Anterior cingulate cortex (tissue), 58 donors: ENCODE results near the gene GOLGA6L2.
"Not testable (repeated sequence)": the region's sequence is repeated elsewhere in the genome, so short reads cannot be mapped to it uniquely, and the experiment has no call there.

Experiments used
- DNase-seq, 58 donors: peaks; one replicate each; lab custom pipeline; 2025; lab: John Stamatoyannopoulos, UW

GOLGA6L2 gene

GRCh38 chr15:23434699-23435098, 12.3 kb downstream of the GOLGA6L2 start:
- DNase-seq = not testable (repeated sequence)

DNA sequence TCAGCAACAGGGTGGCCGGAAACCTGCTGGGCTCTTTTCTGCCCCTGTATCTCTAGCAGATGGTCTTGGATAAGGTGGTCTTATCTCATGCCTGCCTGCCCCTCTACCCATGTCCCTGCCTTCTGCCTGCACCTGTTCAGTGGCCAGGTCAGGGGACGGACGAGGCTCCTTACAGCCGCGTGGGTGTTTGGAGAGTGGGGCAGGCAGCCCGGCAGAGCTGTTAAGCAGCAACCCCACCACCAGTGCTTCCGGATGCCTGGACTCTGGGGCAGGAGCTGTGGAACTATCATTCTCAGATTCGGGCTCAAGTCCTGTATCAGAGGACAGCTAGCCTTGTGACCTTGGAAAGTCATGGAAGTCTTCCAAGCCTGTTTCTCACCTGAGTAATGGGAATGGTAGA, 21.7 kb downstream of the GOLGA6L2 start:
- DNase-seq = not testable (repeated sequence)

DNA sequence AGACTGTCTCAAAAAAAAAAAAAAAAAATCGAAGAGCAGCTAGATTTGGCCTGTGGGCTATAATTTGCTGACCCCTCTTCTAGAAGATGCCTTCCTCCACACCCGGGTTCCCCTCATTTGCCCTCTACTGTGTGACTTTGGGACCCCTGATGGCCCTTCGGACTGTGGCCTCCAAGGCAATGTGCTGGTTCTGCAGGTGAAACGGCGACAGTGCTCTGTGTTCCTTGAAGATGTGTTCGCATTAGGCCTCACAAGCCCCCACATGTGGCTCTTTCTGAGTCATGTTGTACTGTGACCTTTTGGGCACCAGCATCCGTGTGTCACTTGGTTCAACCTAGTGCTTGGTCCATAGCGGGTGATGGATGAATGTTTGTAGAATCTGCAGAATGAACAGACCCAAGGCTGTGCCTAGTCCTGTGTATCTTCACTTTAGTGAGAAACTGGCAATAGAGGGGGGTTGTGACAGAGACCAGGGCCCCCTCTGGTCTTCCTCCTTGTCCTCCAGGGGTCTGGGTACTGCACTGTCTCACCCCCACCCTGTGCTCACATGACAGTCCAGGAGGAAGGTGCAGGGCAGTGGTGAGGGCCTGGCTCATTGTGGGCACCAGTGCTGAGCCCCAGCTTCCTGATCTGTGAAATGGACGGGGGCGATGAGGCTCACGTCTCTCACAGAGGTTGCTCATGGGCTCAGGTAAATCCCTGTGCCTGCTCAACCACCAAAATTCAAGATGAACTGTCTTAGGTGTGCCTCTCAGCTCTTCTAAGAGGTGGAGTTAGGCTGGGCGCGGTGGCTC, 22.7 kb downstream of the GOLGA6L2 start:
- DNase-seq = no peak

DNA sequence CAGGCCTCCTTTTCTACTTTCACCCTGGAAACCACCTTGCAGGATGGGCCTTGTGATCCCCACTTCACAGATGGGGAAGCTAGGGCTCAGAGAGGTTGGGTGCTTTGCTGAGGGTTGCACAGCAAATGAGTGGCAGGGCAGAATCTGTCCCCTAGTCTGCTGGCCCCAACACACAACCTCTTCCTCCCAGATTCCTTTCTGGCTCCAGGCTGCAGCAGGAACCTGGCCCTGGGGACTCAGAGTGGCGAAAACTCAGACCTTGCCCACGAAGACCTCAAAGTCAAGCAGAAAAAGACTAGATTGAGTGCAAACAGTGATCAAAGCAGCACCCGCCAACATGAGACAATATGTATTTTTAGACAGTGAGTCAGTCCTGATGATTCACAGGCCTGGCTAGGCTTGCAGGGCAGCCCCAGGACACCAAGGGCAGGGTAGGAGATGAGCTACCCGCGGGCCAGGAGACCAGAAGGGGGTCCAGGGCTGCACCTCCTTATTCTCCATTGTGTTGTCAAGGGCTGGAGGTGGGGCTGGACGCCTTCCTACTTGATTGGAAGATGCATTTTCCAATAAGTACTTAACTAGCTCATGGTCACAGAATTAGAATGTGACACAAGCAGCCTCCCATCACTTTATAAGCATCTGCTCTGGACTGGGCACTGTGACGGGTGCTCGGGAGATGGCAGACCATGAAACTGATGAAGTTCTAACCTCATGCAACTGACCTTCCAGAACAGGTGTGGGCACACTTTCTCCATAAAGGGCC, 23.9 kb downstream of the GOLGA6L2 start:
- DNase-seq = no peak

- DNase-seq = no peak
Observed at GRCh38 chr15:23422099-23422945, 24.7 kb downstream of the GOLGA6L2 start.

DNA sequence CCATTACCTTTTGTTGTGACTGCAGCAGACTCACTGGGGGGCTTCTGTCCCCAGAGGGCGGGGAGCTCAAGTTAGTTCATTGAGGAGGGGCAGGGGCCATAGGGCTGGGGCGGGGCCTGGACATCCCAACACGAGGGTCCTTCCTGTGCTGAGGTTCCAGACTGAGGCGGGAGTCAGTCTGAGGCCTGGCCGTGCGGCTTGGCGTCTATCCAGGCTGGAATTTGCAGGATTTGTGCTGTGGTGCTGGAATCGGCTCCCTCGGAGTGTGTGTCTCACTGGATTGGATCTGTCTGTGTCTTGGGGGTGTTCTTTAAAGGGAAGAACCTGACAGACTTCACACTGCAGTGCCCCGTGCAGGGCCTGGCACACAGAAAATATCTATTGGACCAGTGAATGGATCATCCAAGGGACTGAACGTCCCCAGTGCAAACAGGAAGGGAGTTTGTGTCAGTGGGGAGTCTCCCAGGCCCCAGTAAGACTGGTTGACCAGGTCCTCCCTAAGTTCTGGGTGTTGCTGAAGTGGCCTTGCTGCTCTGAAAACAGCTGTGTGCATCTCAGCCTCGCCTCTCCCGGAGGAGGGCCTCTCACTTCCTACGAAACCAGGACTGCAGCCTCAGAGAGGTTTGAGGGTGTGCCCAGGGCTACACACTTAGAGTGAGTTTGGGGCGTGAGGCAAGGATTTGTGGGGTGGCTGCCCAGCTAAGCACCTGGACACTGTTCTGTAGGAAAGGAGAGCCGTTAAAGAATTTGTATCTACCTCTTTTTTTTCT, 26.1 kb downstream of the GOLGA6L2 start:
- no peak for DNase-seq

DNA sequence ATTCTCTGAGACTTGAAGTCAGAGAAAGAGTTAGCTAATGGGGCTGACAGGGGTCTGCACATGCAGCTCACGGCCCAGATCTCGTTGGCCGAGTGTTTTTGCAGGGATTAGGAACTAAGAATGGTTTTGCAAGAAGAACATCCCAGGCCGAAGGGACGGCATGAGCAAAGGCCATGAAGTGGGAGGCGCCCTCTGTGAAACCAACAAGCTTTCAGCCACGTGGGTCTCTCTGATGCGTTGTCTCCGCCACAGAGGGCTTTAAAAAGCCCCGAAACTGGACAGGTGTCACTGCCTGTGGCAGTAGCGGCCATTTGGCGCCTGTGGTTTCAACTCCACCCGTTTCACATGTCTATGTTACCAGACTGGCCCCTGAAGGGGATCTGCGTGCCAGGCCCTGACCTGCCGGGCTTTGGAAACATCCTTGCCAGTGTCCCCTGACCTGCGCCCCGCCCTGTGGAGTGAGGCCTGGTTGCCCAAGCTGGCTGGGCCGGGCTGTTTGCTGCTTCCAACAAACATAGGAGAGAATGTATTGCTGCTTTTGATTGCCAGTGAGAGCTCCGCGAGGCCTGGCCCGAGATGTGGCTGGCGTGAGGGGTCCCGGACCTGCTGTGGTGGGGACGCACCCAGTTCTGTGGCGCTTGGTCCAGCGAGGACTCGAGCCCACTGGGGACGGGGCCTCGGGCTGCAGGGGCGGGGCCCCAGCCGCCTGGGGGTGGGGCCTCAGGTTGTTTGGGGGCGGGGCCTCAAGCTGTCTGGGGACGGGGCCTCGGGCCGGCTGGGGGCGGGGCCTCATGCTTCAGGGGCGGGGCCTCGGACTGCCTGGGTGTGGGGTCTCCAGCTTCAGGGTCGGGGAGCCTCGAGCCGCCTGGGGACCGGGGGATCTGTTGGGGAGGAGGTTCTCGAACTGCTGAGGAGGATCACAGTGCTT, 30.4 kb downstream of the GOLGA6L2 start:
- DNase-seq = no peak

DNA sequence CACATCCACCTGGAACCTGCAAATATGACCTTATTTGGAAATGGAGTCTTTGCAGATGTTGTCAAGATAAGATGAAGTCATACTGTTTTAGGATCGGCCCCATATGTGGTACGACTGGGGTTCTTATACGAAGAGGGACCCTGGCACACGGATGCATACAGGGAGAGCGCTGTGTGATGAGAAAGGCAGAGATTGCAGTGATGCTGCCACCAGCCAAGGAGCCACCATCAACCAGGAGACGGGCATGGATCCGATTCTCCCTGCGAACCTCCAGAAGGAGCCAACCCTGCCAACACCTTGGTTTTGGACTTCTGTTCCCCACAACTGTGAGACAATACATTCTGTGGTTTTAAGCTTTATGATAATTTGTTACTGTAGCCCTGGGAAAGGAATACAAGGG, 31.2 kb downstream of the GOLGA6L2 start:
- DNase-seq = not testable (repeated sequence)

- DNase-seq = no peak
Observed at GRCh38 chr15:23415321-23415865, 31.6 kb downstream of the GOLGA6L2 start.

DNA sequence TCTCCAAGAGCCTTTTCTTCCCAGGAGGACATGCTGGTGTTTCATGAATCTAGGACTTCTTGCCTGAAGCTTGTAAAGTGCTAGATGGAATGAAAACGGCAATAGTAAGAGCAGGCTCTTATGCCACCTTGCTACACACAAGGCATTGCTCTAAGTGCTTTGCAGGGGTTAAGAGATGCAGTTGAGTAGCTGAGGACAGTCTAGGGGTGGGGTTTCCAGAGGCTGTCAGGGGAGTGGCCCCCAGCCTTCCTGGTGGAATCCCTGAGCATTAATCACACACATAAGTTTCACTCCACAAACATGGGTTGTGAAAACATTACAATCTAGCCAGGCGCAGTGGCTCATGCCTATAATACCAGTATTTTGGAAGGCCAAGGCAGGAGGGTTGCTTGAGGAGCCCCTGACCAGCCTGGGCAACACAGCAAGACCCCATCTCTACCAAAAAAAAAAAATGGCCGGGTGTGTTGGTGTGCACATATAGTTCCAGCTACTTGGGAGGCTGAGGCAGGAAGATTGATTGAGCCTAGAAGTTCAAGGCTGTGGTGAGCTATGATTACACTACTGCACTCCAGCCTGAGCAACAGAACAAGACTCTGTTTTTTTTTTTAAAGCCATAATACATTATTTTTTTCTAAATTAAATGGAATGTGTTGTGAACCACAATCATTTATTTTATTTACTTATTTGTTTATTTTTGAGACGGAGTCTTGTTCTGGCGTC, 34.0 kb downstream of the GOLGA6L2 start:
- DNase-seq = not testable (repeated sequence)

GRCh38 chr15:23411841-23412240, 35.2 kb downstream of the GOLGA6L2 start:
- DNase-seq = no peak

DNA sequence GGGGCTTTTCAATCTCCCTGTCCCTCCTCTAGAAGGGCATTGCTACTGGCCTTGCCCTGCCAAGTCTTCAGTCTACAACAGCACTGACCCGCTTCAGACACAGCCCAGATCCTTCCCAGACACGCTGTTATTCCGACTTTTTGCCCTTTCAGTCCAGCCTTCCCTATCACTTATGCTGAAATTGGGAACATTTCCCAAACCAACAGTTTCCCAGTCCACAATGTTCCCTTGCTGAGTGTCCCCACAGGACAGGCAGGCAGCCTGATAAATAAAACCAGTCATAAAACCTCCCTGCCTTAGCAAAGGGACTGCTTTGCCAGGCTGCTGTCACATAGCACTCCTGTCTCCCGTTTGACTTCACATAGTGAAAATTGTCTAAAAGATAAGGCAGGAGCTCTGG, 43.5 kb downstream of the GOLGA6L2 start:
- no peak for DNase-seq

DNA sequence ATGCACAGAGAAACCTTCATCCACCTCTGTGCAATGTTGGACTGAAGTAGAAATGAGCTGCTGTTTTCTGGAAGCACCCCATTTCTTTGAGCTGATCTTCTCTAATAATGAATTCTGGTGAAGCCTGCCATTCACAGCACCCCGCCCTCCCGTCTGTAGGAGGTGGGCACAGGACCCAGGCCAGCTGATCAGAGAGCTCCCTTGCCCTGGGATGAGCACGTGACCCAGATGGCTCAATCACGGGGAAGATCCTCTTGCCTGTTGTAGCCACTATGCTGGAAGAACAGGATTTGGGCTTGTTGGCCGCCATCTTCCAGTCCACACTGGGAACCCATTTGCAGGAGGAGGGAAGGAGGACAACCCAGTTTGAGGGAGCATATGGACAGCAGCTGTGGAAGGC, 44.5 kb downstream of the GOLGA6L2 start:
- no peak for DNase-seq

- no peak for DNase-seq
Observed at GRCh38 chr15:23402140-23402539, 44.9 kb downstream of the GOLGA6L2 start.

- no peak for DNase-seq
Observed at GRCh38 chr15:23401627-23402026, 45.4 kb downstream of the GOLGA6L2 start.

- not testable (repeated sequence) for DNase-seq
Observed at GRCh38 chr15:23399207-23399606, 47.8 kb downstream of the GOLGA6L2 start.

DNA sequence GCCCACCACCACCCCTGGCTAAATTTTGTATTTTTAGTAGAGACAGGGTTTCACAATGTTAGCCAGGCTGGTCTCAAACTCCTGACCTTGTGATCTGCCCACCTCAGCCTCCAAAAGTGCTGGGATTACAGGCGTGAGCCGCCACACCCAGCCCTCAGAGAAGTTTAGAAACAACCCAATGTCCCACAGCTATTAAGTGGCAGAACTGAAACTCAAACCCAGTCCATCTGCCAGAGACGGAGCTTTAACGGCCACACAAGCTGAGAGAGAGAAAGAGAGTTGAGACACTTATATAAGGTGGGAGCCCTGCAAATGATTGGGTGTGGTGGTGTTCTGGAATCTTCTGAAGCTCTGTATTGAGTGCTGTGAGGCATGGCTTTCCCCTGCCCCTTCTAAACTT, 48.7 kb downstream of the GOLGA6L2 start:
- not testable (repeated sequence) for DNase-seq

DNA sequence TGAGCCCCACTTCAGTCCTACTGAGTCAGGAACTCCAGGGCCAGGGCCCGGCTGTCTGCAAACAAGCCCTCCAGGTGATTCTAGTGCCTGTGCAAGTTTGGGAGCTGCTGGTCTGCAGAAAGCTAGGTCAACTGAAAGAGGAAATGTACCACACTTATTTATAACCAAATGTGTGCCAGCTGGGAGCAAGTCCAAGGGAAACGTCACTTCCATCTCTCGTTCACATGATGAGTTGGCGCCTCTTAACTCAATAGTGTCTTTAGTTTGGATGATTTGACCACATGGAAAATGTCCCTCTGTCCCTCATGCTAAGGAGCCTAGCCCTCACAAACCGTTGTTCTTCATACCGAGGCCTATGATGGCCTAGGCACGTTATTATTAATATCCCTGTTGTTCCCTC, 49.3 kb downstream of the GOLGA6L2 start:
- DNase-seq = no peak
